Ishikawa (cell line): ENCODE measurements around the gene HBEGF.

ENCODE experiments used
- CEBPB ChIP-seq: IDR thresholded peaks from 2 replicates; pipeline ENCODE4 v1.6.1; 2012
- CREB1 ChIP-seq: IDR thresholded peaks from 2 replicates; pipeline ENCODE4 v1.6.1; 2012; ENCODE audit warnings: low read depth
- EGR1 ChIP-seq: IDR thresholded peaks from 2 replicates; pipeline ENCODE4 v1.6.1; 2012
- EP300 ChIP-seq: IDR thresholded peaks from 2 replicates; pipeline ENCODE4 v1.6.1; 2012; ENCODE audit warnings: borderline replicate concordance
- FOXM1 ChIP-seq: IDR thresholded peaks from 2 replicates; pipeline ENCODE4 v1.6.1; 2012; ENCODE audit warnings: low read depth, borderline replicate concordance
- NFIC ChIP-seq: IDR thresholded peaks from 2 replicates; pipeline ENCODE4 v1.6.1; 2012
- RAD21 ChIP-seq: IDR thresholded peaks from 2 replicates; pipeline ENCODE4 v1.6.1; 2012; ENCODE audit warnings: low read depth
- TAF1 ChIP-seq: IDR thresholded peaks from 2 replicates; pipeline ENCODE4 v1.6.1; 2012; ENCODE audit warnings: low read depth, mild to moderate bottlenecking
- TCF12 ChIP-seq: IDR thresholded peaks from 2 replicates; pipeline ENCODE4 v1.6.1; 2012; ENCODE audit warnings: low read depth
- TEAD4 ChIP-seq: IDR thresholded peaks from 2 replicates; pipeline ENCODE4 v1.6.1; 2012
- YY1 ChIP-seq: IDR thresholded peaks from 2 replicates; pipeline ENCODE4 v1.6.1; 2012; ENCODE audit warnings: low read depth
- ZBTB7A ChIP-seq: IDR thresholded peaks from 2 replicates; pipeline ENCODE4 v1.6.1; 2012; ENCODE audit warnings: low read depth
- TF ChIP-seq, protein P1 (sequence below): IDR thresholded peaks from 2 replicates; pipeline ENCODE4 v1.6.1; 2012; ENCODE audit warnings: low read depth, mild to moderate bottlenecking
- TF ChIP-seq, protein P2 (sequence below): IDR thresholded peaks from 2 replicates; pipeline ENCODE4 v1.6.1; 2012
- TF ChIP-seq, protein P3 (sequence below): IDR thresholded peaks from 2 replicates; pipeline ENCODE4 v1.6.1; 2012

The HBEGF gene

DNA sequence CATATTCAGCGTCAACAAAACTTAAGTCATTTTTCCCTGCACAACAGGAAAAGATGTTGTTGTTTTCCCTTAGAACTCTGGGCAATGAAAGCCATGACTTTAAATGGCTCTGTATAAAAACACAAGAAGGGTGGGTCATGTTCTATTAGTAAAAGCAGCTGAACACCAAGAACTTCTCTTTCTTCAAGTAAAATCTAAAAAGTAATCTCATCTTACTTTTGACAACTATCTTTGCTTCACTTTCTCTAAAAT, 52.6 kb downstream of the HBEGF start:
- TF ChIP-seq, protein P1, sequence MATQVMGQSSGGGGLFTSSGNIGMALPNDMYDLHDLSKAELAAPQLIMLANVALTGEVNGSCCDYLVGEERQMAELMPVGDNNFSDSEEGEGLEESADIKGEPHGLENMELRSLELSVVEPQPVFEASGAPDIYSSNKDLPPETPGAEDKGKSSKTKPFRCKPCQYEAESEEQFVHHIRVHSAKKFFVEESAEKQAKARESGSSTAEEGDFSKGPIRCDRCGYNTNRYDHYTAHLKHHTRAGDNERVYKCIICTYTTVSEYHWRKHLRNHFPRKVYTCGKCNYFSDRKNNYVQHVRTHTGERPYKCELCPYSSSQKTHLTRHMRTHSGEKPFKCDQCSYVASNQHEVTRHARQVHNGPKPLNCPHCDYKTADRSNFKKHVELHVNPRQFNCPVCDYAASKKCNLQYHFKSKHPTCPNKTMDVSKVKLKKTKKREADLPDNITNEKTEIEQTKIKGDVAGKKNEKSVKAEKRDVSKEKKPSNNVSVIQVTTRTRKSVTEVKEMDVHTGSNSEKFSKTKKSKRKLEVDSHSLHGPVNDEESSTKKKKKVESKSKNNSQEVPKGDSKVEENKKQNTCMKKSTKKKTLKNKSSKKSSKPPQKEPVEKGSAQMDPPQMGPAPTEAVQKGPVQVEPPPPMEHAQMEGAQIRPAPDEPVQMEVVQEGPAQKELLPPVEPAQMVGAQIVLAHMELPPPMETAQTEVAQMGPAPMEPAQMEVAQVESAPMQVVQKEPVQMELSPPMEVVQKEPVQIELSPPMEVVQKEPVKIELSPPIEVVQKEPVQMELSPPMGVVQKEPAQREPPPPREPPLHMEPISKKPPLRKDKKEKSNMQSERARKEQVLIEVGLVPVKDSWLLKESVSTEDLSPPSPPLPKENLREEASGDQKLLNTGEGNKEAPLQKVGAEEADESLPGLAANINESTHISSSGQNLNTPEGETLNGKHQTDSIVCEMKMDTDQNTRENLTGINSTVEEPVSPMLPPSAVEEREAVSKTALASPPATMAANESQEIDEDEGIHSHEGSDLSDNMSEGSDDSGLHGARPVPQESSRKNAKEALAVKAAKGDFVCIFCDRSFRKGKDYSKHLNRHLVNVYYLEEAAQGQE: no peak
- TF ChIP-seq, protein P2, sequence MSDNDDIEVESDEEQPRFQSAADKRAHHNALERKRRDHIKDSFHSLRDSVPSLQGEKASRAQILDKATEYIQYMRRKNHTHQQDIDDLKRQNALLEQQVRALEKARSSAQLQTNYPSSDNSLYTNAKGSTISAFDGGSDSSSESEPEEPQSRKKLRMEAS: no peak

DNA sequence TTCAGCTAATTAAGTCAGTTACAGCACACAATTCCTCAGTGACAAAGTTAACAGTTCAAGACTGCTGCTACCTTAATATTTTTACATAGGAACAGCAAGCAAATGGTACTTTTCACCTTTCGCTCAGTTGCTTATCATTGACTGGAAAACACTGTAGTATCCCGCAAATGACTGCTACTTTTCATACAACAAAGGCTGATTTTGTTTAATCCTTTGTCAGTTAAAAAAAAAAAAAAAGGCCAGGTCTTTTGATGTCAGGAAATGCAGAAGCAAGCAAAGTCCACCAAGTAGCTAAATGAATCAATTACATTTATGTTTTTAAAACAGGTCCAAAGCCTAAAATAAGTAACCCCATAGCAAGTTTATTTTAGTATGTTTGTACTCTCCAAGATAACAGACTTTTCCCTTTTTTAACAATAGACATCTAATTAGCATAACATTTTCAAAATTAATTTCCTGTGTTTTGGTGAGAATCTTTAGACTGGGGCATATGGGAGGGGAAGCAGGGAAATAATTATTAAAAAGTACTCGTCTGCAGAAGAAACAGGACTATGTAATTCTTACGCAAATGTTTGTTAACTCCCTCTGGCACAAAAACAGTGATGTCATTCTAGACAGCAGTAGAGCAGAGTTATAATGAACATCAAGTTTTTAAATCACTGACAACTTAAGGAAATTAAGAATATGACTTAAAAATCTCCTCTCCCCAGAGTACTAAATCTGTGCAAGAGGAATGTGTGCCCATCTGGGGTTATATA, 53.1 kb downstream of the HBEGF start:
- TF ChIP-seq TCF12: no peak
- TF ChIP-seq EGR1: no peak
- TF ChIP-seq TEAD4: no peak
- no peak for TF ChIP-seq ZBTB7A
- TF ChIP-seq TAF1: no peak
- TF ChIP-seq, protein P2: no peak
- TF ChIP-seq, protein P3, sequence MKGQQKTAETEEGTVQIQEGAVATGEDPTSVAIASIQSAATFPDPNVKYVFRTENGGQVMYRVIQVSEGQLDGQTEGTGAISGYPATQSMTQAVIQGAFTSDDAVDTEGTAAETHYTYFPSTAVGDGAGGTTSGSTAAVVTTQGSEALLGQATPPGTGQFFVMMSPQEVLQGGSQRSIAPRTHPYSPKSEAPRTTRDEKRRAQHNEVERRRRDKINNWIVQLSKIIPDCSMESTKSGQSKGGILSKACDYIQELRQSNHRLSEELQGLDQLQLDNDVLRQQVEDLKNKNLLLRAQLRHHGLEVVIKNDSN: no peak
- no peak for TF ChIP-seq EP300
- no peak for TF ChIP-seq FOXM1
- TF ChIP-seq, protein P1: no peak
- TF ChIP-seq RAD21: no peak
- no peak for TF ChIP-seq YY1

DNA sequence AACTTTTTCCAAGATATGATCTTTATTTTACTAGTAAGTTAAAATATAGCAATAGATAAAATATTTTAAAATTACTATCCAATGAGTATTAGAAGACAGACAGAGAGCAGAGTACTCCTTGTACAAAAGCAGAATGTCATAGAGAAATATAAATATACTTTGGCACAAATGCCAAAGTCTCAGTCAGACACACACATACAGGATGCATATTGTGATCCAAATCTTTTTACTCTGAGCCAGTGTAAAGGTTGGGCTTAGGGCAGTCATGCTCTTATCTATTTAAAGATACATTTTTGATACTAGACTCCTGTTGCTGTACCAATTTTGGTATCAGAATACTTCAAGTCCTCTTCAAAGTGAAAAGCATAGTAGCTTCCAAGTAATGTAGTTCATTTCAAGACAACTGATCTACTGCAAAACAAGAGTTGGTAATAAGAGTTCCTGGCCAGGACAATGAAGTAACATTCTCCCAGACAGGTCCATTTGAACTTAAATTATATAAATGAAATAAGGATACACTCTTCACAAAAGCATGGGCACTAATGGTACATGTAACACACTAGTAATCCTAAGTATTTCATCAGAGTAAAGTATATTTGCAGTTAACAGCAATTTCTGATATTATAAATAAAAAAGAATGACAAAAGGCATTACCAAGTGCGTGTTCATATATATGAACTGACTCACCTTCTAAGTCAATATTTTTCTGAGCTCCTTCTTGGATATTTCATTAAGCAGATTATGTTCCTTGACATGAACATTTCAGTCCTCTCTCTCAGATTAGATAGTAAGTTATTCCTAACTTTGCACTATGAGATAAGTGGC, 54.0 kb downstream of the HBEGF start:
- TF ChIP-seq, protein P2: no peak
- no peak for TF ChIP-seq CEBPB
- TF ChIP-seq ZBTB7A: no peak
- TF ChIP-seq RAD21: no peak
- TF ChIP-seq, protein P1: no peak
- no peak for TF ChIP-seq EGR1
- TF ChIP-seq, protein P3: no peak
- TF ChIP-seq CREB1: no peak
- no peak for TF ChIP-seq TCF12
- TF ChIP-seq YY1: no peak
- no peak for TF ChIP-seq NFIC
- TF ChIP-seq EP300: no peak
- no peak for TF ChIP-seq TEAD4
- no peak for TF ChIP-seq TAF1

DNA sequence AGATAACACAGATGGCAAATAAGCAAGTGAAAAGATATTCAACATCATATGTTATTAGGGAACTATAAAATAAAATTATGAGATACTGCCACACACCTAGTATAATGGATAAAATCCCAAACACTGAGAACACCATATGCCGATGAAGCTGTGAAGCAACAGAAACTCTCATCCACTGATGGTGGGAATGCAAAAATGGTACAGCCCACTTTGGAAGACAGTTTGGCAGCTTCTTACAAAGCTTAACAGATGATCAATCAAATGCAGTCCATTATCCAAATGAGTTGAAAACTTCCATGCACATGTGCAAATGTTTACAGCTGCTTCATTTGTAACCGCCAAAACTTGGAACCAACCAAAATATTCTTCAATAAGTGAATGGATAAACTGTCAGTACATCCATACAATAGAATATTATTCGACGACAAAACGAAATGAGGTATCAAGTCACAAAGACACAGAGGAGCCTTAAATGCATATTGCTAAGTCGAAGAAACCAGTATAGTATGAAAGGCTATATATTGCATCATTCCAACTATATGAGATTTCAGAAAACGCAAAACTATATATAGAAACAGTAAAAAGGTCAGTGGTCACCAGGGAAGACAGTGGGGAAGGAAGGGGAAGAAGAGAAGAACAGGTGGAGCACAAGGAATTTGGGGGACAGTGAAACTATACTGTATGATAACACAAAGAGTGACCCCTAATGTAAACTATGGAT, 58.4 kb downstream of the HBEGF start:
- TF ChIP-seq TEAD4 (no peak), EGR1 (no peak), TAF1 (no peak), TCF12 (no peak), YY1 (no peak), RAD21 (no peak), NFIC (no peak), CEBPB (no peak), ZBTB7A (no peak), FOXM1 (no peak), CREB1 (no peak), EP300 (no peak)
- TF ChIP-seq, protein P2: no peak
- TF ChIP-seq, protein P1: no peak
- TF ChIP-seq, protein P3: no peak
